ENCODE data around the gene RCAN3.
"Not testable (repeated sequence)": the region's sequence is repeated elsewhere in the genome, so short reads cannot be mapped to it uniquely, and the experiment has no call there.

Gene RCAN3

DNA sequence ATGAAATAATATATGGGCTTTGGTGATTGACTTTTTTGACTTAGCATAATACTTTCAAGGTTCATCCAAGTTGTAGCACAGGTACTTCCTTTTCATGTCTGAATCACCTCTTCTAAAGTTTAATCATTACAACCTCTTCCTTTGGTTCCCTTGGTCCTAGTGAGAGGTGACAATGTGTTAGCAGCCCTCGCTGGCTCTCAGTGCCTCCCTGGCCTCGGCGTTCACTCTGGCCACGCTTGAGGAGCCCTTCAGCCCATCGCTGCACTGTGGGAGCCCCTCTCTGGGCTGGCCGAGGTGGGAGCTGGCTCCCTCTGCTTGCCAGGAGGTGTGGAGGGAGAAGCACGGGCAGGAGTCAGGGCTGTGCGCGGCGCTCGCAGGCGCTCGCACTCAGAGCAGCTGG lies 13.0 kb upstream of the RCAN3 start:
- Mint-ChIP-seq H3K4me3 (no peak overlapping the region), H3K9me3 (peaks cover 8% of the 10 kb centered on the region), H3K4me1 (no peaks in the 10 kb centered on the region), H3K27me3 (ENCODE audit: low read depth) (peaks cover 13% of the 10 kb centered on the region), H3K27ac (no peak overlapping the region), H3K36me3 (ENCODE audit: low read depth) (no peaks in the 10 kb centered on the region)
- TF ChIP-seq, protein P1, sequence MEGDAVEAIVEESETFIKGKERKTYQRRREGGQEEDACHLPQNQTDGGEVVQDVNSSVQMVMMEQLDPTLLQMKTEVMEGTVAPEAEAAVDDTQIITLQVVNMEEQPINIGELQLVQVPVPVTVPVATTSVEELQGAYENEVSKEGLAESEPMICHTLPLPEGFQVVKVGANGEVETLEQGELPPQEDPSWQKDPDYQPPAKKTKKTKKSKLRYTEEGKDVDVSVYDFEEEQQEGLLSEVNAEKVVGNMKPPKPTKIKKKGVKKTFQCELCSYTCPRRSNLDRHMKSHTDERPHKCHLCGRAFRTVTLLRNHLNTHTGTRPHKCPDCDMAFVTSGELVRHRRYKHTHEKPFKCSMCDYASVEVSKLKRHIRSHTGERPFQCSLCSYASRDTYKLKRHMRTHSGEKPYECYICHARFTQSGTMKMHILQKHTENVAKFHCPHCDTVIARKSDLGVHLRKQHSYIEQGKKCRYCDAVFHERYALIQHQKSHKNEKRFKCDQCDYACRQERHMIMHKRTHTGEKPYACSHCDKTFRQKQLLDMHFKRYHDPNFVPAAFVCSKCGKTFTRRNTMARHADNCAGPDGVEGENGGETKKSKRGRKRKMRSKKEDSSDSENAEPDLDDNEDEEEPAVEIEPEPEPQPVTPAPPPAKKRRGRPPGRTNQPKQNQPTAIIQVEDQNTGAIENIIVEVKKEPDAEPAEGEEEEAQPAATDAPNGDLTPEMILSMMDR (IDR thresholded peaks at IDR 0.05; ENCODE audit: unreplicated experiment in 3 of 3), result no peak

DNA sequence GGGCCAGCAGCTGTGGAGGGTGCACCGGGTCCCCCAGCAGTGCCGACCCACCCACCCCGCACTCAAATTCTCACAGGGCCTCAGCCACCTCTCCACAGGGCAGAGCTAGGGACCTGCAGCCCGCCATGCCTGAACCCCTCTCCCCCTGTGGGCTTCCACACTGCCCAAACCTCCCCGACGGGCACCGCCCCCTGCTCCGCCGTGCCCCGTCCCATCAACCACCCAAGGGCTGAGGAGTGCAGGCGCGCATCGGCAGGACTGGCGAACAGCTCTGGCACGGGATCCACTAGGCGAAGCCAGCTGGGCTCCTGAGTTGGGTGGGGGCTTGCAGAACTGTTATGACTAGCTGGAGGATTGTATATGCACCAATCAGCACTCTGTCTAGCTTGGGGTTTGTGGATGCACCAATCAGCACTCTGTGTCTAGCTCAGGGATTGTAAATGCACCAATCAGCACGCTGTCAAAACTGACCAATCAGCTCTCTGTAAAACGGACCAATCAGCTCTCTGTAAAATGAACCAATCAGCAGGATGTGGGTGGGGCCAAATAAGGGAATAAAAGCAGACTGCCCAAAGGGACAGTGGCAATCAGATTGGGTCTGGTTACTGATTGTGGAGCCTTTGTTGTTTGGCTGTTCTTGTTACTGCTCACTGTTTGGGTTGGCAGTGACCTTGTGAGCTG lies 12.4 kb upstream of the RCAN3 start:
- TF ChIP-seq, protein P1 (IDR thresholded peaks at IDR 0.05; ENCODE audit: unreplicated experiment in 3 of 3), result no peak
- H3K27ac Mint-ChIP-seq, result no peak overlapping the region
- no peaks in the 10 kb centered on the region for H3K36me3 Mint-ChIP-seq (ENCODE audit: low read depth)
- H3K9me3 Mint-ChIP-seq, result peaks cover 8% of the 10 kb centered on the region
- no peaks in the 10 kb centered on the region for H3K4me1 Mint-ChIP-seq
- no peak overlapping the region for H3K4me3 Mint-ChIP-seq
- peaks cover 13% of the 10 kb centered on the region for H3K27me3 Mint-ChIP-seq (ENCODE audit: low read depth)

DNA sequence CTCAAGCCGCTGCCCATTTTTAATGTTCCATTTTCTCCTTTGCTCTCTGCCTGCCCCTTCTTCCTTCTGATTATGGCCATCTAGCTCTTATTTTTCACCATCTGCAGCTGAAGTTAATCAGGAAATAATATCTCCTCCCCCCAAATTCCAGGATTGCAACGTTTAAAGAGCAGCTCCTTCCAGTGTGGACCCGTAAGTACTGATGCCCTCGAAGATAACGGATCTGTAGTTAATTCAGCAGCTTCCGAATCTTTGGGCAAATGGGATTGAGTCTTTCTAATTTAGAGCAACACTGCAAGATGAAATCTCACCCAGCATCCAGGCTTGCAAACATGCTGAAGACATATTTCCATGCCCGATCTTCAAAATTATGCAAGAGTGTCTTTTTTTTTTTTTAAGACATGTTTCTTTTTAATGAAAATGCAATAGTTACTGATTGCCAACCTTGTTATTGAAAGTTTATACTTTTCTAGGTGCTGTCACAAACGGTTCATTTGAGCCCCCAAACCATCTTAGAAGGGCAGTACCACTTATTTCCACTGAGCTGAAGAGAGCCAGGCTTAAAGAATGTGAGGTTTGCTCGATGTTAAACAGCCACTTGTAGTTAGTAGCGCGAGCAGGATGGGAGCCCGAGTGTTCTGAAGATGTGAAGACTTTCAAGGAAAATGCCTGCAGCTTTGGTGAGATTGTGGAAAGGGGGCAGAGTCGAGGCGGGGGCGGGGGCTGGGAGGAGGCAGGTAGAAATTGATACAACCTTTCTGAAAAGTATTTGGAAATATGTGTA lies 10.9 kb upstream of the RCAN3 start:
- Mint-ChIP-seq H3K27me3 (ENCODE audit: low read depth) (peaks cover 18% of the 10 kb centered on the region), H3K4me1 (no peaks in the 10 kb centered on the region)

DNA sequence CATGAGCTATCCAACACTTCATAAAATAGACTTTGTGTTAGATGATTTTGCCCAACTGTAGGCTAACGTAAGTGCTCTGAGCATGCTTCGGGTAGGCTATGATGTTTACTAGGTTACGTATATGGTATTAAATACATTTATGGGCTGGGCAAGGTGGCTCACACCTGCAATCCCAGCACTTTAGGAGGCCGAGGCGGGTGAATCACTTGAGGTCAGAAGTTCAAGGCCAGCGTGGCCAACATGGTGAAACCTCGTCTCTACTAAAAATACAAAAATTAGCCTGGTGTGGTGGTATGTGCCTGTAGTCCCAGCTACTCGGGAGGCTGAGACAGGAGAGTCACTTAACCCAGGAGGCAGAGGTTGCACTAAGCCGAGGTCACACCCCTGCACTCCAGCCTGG lies 9.7 kb upstream of the RCAN3 start:
- H3K36me3 Mint-ChIP-seq (ENCODE audit: low read depth); H3K4me3 Mint-ChIP-seq: not testable (repeated sequence)

More for the DNA sequence above, 10.9 kb upstream of the RCAN3 start:
- H3K27ac Mint-ChIP-seq, result no peak overlapping the region
- H3K36me3 Mint-ChIP-seq (ENCODE audit: low read depth), result no peaks in the 10 kb centered on the region
- H3K4me3 Mint-ChIP-seq, result no peak overlapping the region
- TF ChIP-seq, protein P1 (IDR thresholded peaks at IDR 0.05; ENCODE audit: unreplicated experiment in 3 of 3), result no peak
- H3K9me3 Mint-ChIP-seq, result peaks cover 8% of the 10 kb centered on the region

DNA sequence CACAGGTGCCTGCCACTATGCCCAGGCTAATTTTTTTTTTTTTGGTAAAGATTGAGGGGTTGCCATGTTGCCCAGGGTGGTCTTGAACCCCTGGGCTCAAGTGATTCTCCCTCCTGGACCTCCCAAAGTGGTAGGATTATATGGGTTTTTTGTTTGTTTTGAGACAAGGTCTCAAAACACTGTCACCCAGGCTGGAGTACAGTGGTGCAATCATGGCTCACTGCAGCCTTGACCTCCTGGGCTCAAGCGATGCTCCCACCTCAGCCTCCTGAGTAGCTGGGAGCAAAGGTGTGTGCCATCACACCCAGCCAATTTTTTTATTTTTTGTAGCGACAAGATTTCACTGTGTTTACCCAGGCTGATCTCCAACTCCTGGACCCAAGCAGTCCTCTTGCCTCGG lies 8.9 kb upstream of the RCAN3 start:
- no peak overlapping the region for H3K27ac Mint-ChIP-seq
- TF ChIP-seq, protein P1 (IDR thresholded peaks at IDR 0.05; ENCODE audit: unreplicated experiment in 3 of 3), result no peak
- no peak overlapping the region for H3K4me3 Mint-ChIP-seq
- H3K36me3 Mint-ChIP-seq (ENCODE audit: low read depth), result no peaks in the 10 kb centered on the region
- H3K9me3 Mint-ChIP-seq, result peaks cover 8% of the 10 kb centered on the region
- peaks cover 26% of the 10 kb centered on the region for H3K27me3 Mint-ChIP-seq (ENCODE audit: low read depth)
- no peaks in the 10 kb centered on the region for H3K4me1 Mint-ChIP-seq

More for the DNA sequence above, 9.7 kb upstream of the RCAN3 start:
- H3K27ac Mint-ChIP-seq, H3K9me3 Mint-ChIP-seq, H3K4me1 Mint-ChIP-seq: not testable (repeated sequence)
- H3K27me3 Mint-ChIP-seq (ENCODE audit: low read depth), result peaks cover 22% of the 10 kb centered on the region

DNA sequence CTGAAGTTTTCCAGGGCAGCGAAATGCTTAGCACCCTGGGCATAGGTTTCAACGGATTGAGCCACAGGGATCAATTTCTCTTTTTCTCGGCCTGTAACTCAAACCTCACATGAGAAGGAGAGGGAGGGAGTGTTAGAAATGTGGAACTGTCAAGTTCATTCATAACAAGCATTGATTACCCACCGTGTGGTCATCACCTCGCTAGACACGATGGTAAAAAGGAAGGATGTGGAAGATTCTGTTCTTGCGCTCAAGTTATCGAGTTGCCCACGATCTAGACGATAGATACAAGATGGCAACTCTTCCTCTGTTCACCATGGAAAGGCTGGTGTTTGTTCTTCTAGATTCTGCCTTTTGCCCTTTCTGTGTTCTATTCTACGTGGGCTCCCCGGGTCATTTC lies 4.0 kb upstream of the RCAN3 start:
- no peak overlapping the region for H3K4me3 Mint-ChIP-seq
- no peaks in the 10 kb centered on the region for H3K9me3 Mint-ChIP-seq
- H3K27ac Mint-ChIP-seq, result no peak overlapping the region
- H3K4me1 Mint-ChIP-seq, result peaks cover 4% of the 10 kb centered on the region
- TF ChIP-seq, protein P1 (IDR thresholded peaks at IDR 0.05; ENCODE audit: unreplicated experiment in 3 of 3), result no peak
- H3K36me3 Mint-ChIP-seq (ENCODE audit: low read depth), result no peaks in the 10 kb centered on the region
- H3K27me3 Mint-ChIP-seq (ENCODE audit: low read depth), result peaks cover 60% of the 10 kb centered on the region
